Panc1 (cell line): ENCODE results near the gene EFCAB11.

Experiments used
- CTCF ChIP-seq: fragments of 450-650 bp; IDR thresholded peaks from 2 replicates; pipeline ENCODE4 v1.5.1; 2017; ENCODE audit warnings: mild to moderate bottlenecking
- REST ChIP-seq, 2 experiments: IDR thresholded peaks; 2 replicates each; pipeline ENCODE4 v1.6.1; 2011 to 2012; ENCODE audit warnings: low read depth in 2 of 2, control low read depth in 1 of 2, low read length in 1 of 2, mild to moderate bottlenecking in 1 of 2, moderate library complexity in 1 of 2; ENCODE audit not compliant: insufficient read depth in 1 of 2

DNA sequence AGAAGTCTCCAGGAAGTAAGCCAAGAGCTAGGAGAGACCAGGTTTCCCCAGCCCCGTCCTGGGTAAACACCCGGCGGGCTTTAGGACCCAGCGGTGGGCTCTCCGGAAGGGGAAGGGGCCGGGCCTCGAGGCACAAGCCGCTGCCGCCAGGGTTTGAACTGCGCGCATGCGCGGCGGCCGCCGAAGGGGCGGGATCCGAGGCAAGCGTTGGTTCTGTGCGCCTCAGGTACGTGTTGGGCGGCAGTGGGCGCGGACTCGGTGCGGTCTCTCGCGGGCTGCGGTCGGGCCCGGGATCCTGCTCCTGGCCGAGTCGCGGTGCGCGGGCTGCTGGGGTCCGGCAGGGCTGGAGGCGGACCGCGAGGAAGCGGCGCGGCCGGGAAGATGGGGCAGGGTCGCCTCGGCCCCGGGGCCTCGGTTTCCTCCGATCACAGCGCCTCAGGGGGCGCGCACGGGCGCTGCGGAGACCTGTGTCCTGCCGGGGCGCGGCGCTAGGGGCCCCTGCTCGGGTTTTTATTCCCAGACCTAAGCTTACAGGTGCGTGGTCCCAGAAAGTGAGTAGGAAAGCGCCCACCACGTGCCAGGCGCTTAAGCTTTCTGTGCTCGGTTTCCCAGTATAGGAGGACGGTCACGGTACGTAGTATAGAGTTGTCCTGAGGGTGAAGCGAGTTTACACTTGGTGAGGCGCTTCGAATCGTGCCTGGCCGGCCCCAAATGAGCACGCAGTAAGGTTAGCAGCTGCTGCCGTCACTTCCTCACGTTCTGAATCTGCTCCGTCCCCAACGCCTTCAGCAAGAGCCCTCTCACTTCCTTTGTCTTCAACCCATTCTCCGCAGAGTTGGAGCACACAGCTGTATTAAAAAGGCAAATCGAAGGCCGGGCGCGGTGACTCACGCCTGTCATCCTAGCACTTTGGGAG lies 1.5 kb upstream of the EFCAB11 start, which contains the start of gene TDP1:
- 0 out of 2 replicates have a peak, but pooled peaks have one; percentile 14 for TF ChIP-seq CTCF
- no peak for TF ChIP-seq REST (IDR thresholded peaks at IDR 0.05; ENCODE audit: insufficient read depth in 1 of 2, low read depth in 2 of 2, low read length in 1 of 2)
